Left lung (tissue), 10 donors: ENCODE data around the gene GLI3. TPM values are rescaled to one million over a fixed set of nuclear protein-coding genes. Genes with fewer than 3 reads are reported as not detected.
A peak's percentile ranks its signal among the peaks of the same experiment; 100 is the strongest.

Experiments
- ATAC-seq: fragments of 200-7000 bp; cut with Tn5 transposase; one replicate; pipeline ENCODE4 v1.9.1; 2020; ENCODE audit warnings: moderate library complexity
- DNase-seq, 4 donors: peaks; one replicate each; pipeline ENCODE4 v3.0.0-alpha.2; 2013 to 2020
- H3K27ac ChIP-seq, 2 donors: fragments of 200-600 bp; sonication (generic) in 1 of 2; one replicate each; pipeline versions ENCODE4 v1.5.0 to v1.8.0; 2020 to 2021
- H3K27me3 ChIP-seq, 2 donors: fragments of 200-600 bp; sonication (generic) in 1 of 2; one replicate each; pipeline versions ENCODE4 v1.5.0 to v1.8.0; 2020 to 2021
- H3K36me3 ChIP-seq, 2 donors: fragments of 200-600 bp; sonication (generic) in 1 of 2; one replicate each; pipeline versions ENCODE4 v1.5.0 to v1.8.0; 2020 to 2021
- H3K4me1 ChIP-seq, 2 donors: fragments of 200-600 bp; one replicate each; pipeline ENCODE4 v1.8.0; 2021
- H3K4me3 ChIP-seq, 2 donors: fragments of 200-600 bp; sonication (generic) in 1 of 2; one replicate each; pipeline versions ENCODE4 v1.5.0 to v1.8.0; 2020 to 2021; ENCODE audit warnings: mild to moderate bottlenecking in 1 of 2
- H3K9me3 ChIP-seq, 2 donors: fragments of 200-600 bp; sonication (generic) in 1 of 2; one replicate each; pipeline versions ENCODE4 v1.5.0 to v1.8.0; 2020 to 2021
- intact Hi-C, 2 donors: fragments of 100-400 bp; cut with DNase I; formaldehyde crosslinking; loops; one replicate each; pipeline versions ENCODE4 v1.11.2 to v1.14.2; 2022
- polyA plus RNA-seq, 6 donors: library from polyadenylated mRNA; unstranded; fragments of 120-200 nt; gene quantifications; one replicate each; pipeline ENCODE4 v1.2.1, GENCODE V29; 2013; ENCODE audit not compliant: insufficient read length in 6 of 6
- total RNA-seq, 2 donors: library from RNA; stranded (reverse); fragmentation: NEBNext Ultra II Directional; extraction: Animal tissue kit (Norgen Biotek cat#: 25700); gene quantifications; one replicate each; pipeline ENCODE4 v1.2.1, GENCODE V29; 2021
- TF ChIP-seq, protein P1 (sequence below), 2 donors: fragments of 200-600 bp; sonication (generic) in 1 of 2; IDR thresholded peaks; one replicate each; pipeline versions ENCODE4 v1.5.0 to v1.8.0; 2021; ENCODE audit warnings: antibody characterized with exemption in 2 of 2
- donor health status: DM: no; HTN: yes; CAD: no.
- donor health status: DM: no; HTN: no; CAD: no.

Gene GLI3
- total and polyA plus RNA-seq, 8 donors = 20.3 to 38.0 (median 31.3) TPM

DNA sequence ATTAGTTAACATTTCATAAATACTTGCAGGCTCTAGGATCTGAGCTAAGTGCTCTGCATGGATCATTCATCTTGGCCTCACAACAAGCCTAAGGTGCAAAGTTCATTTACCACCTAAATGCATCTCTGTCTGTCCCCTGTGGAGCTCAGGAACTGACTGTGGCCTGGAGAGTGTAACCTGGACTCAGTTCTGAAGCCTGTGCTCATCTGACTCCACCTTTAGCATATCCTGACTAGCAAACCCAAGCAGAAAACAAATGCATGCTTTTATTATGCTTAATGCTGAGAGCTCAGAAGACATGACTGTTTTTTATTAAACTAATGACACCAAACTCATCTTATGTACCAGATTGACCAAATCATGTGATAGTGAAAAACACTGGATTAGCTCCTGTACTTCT lies 288.5 kb downstream of the GLI3 start:
- Histone ChIP-seq H3K4me3 (no peak overlapping the region), H3K27ac (no peak overlapping the region), H3K9me3 (no peaks in the 10 kb centered on the region), H3K36me3 (no peaks in the 10 kb centered on the region), H3K4me1 (no peaks in the 10 kb centered on the region), H3K27me3 (no peaks in the 10 kb centered on the region)
- intact Hi-C loops = loop anchor here in 1 of 2 donors (10.0 kb wide), 2 partner anchors 746 to 906 kb away; no protein-coding TSS in a partner anchor
- DNase-seq (no peak), ATAC-seq (no peak)
- TF ChIP-seq, protein P1, sequence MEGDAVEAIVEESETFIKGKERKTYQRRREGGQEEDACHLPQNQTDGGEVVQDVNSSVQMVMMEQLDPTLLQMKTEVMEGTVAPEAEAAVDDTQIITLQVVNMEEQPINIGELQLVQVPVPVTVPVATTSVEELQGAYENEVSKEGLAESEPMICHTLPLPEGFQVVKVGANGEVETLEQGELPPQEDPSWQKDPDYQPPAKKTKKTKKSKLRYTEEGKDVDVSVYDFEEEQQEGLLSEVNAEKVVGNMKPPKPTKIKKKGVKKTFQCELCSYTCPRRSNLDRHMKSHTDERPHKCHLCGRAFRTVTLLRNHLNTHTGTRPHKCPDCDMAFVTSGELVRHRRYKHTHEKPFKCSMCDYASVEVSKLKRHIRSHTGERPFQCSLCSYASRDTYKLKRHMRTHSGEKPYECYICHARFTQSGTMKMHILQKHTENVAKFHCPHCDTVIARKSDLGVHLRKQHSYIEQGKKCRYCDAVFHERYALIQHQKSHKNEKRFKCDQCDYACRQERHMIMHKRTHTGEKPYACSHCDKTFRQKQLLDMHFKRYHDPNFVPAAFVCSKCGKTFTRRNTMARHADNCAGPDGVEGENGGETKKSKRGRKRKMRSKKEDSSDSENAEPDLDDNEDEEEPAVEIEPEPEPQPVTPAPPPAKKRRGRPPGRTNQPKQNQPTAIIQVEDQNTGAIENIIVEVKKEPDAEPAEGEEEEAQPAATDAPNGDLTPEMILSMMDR (IDR thresholded peaks at IDR 0.05) = no peak

GRCh38 chr7:41943094-41943577 lies 293.9 kb downstream of the GLI3 start:
- Histone ChIP-seq H3K36me3 (no peaks in the 10 kb centered on the region), H3K27ac (no peak overlapping the region), H3K4me1 (peaks cover 11 to 17% of the 10 kb centered on the region in 2 donors), H3K4me3 (peak overlapping the region in 1 of 2 donors; percentile 3), H3K9me3 (no peaks in the 10 kb centered on the region), H3K27me3 (peaks cover 0 to 25% of the 10 kb centered on the region in 2 donors)
- peak; percentile 77 to 95 (median 84) for DNase-seq
- TF ChIP-seq, protein P1 (IDR thresholded peaks at IDR 0.05) = peak; percentile 91 to 98
- intact Hi-C loops = loop anchor here in 1 of 2 donors (10.0 kb wide), 2 partner anchors 752 to 912 kb away; no protein-coding TSS in a partner anchor
- ATAC-seq = peak; percentile 95

DNA sequence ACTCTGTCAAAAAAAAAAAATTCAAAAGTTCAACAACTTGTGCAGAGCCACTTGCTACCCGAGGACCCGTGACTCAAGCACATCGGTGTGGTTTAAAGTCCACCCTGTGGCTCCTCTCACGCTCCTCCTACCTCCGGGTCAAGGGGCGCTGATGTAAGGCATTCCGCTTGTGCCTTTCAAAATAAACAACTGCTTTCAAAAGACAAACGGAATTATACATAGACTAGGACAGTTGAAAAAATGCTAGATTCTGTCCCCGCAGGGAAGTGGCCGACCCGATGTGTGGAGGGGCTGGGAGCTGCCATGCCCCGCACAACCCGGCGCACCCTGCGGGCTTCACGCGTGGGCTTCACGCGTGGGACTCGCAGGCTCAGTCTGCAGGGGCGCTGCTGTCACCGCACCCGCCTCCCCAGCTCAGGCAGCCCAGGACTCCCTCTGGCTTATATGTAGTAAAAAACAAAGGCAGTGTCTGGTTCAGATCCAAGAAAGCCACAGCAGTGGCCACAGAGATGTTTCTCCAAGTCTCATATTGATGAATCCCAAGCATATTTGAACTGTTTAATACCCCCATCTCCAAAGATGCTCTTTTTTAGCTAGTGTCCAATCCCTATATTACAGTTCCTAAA lies 294.4 kb downstream of the GLI3 start:
- Histone ChIP-seq H3K27ac (no peak overlapping the region), H3K4me3 (peak overlapping the region in 1 of 2 donors; percentile 3)
- ATAC-seq = peak; percentile 12

GRCh38 chr7:41940760-41941343 lies 296.2 kb downstream of the GLI3 start:
- H3K36me3 ChIP-seq = no peaks in the 10 kb centered on the region
- H3K4me1 ChIP-seq = peaks cover 11 to 17% of the 10 kb centered on the region in 2 donors
- H3K4me3 ChIP-seq = no peak overlapping the region
- intact Hi-C loops = loop anchor here in 1 of 2 donors (10.0 kb wide), 2 partner anchors 754 to 914 kb away; no protein-coding TSS in a partner anchor
- no peak overlapping the region for H3K27ac ChIP-seq
- TF ChIP-seq, protein P1 (IDR thresholded peaks at IDR 0.05) = peak; percentile 80 to 92
- H3K9me3 ChIP-seq = no peaks in the 10 kb centered on the region
- ATAC-seq (peak; percentile 91), DNase-seq (peak in 3 of 4 donors; percentile 51 to 87 (median 76))
- H3K27me3 ChIP-seq = peaks cover 0 to 25% of the 10 kb centered on the region in 2 donors

More for the DNA sequence above, 294.4 kb downstream of the GLI3 start:
- TF ChIP-seq, protein P1 (IDR thresholded peaks at IDR 0.05) = no peak
- Histone ChIP-seq H3K4me1 (peaks cover 11 to 17% of the 10 kb centered on the region in 2 donors), H3K36me3 (no peaks in the 10 kb centered on the region), H3K27me3 (peaks cover 0 to 25% of the 10 kb centered on the region in 2 donors), H3K9me3 (no peaks in the 10 kb centered on the region)
- intact Hi-C loops = loop anchor here in 1 of 2 donors (10.0 kb wide), 2 partner anchors 752 to 912 kb away; no protein-coding TSS in a partner anchor
- peak in 2 of 4 donors; percentile 42 to 80 for DNase-seq

DNA sequence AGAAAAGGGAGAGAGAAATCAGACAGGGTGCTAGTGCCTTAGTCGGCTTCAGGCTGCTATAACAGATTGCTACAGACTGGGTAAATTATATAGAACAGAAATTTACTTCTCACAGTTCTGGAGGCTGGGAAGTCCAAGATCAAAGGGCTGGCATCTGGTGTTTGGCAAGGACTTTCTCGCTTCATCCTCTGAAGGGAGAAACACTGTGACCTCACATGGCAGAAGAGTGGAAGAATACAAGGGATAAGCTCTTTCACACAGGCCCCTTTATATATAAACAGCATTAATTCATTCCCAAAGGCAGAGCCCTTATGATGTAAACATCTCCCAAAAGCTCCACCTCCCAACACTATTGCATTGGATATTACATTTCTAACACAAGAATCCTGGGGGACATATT lies 298.6 kb downstream of the GLI3 start:
- intact Hi-C loops = no loop called here
- no peak for ATAC-seq

More for the DNA sequence above, 298.6 kb downstream of the GLI3 start:
- no peak for DNase-seq
- Histone ChIP-seq H3K36me3 (no peaks in the 10 kb centered on the region), H3K4me3 (no peak overlapping the region), H3K9me3 (no peaks in the 10 kb centered on the region), H3K27ac (no peak overlapping the region), H3K27me3 (peaks cover 0 to 25% of the 10 kb centered on the region in 2 donors), H3K4me1 (peaks cover 11 to 17% of the 10 kb centered on the region in 2 donors)
- TF ChIP-seq, protein P1 (IDR thresholded peaks at IDR 0.05) = no peak
